ENCODE data around the gene SCAMP1.
"Not testable (repeated sequence)": the region's sequence is repeated elsewhere in the genome, so short reads cannot be mapped to it uniquely, and the experiment has no call there.

The SCAMP1 gene

GRCh38 chr5:78377718-78378105 lies 17.3 kb downstream of the SCAMP1 start:
- TF ChIP-seq CTCF (conservative IDR thresholded peaks at IDR 0.05) = no peak
- no peak overlapping the region for H3K27ac ChIP-seq

GRCh38 chr5:78387468-78388153 lies 27.2 kb downstream of the SCAMP1 start:
- H3K27ac ChIP-seq = no peak overlapping the region
- TF ChIP-seq CTCF (conservative IDR thresholded peaks at IDR 0.05) = no peak

- not testable (repeated sequence) for H3K27ac ChIP-seq
Measured at GRCh38 chr5:78391357-78391756, 30.9 kb downstream of the SCAMP1 start.

- no peak for TF ChIP-seq CTCF (conservative IDR thresholded peaks at IDR 0.05)
- H3K27ac ChIP-seq = no peak overlapping the region
Measured at GRCh38 chr5:78397831-78398230, 37.4 kb downstream of the SCAMP1 start.

- TF ChIP-seq CTCF (conservative IDR thresholded peaks at IDR 0.05) = no peak
- H3K27ac ChIP-seq = no peak overlapping the region
Measured at GRCh38 chr5:78399116-78399515, 38.7 kb downstream of the SCAMP1 start.

GRCh38 chr5:78404682-78405293 lies 44.4 kb downstream of the SCAMP1 start:
- TF ChIP-seq CTCF (conservative IDR thresholded peaks at IDR 0.05) = no peak
- no peak overlapping the region for H3K27ac ChIP-seq

- H3K27ac ChIP-seq = no peak overlapping the region
- TF ChIP-seq CTCF (conservative IDR thresholded peaks at IDR 0.05) = no peak
Measured at GRCh38 chr5:78405829-78406750, 45.7 kb downstream of the SCAMP1 start.
